PC-3 (cell line): ENCODE measurements around the gene C1orf198.

Source experiments
- CTCF ChIP-seq: fragments of 300-600 bp; sonication (generic); conservative IDR thresholded peaks from 2 replicates; pipeline ENCODE4 v1.5.1; 2017; ENCODE audit warnings: antibody characterized with exemption, low read depth, mild to moderate bottlenecking, low read length
- EZH2 ChIP-seq: fragments of 300-600 bp; sonication (generic); IDR thresholded peaks from one replicate; pipeline ENCODE4 v1.6.1; 2017; ENCODE audit warnings: antibody characterized with exemption, mild to moderate bottlenecking, low read length; ENCODE audit not compliant: unreplicated experiment
- EZH2phosphoT487 ChIP-seq: fragments of 300-600 bp; sonication (generic); IDR thresholded peaks from 2 replicates; pipeline ENCODE4 v1.6.1; 2018; ENCODE audit warnings: mild to moderate bottlenecking, antibody characterized with exemption, low read length, borderline replicate concordance

GRCh38 chr1:230905733-230906132, 37.4 kb upstream of the C1orf198 start:
- TF ChIP-seq CTCF (no peak), EZH2phosphoT487 (no peak), EZH2 (no peak)
